Activated CD4-positive, alpha-beta T cell treated with anti-CD3 and anti-CD28 coated beads, Interleukin-2, amount 50 U/mL, for 4 hours (primary cell): ENCODE data around the gene NT5C1A.
A peak's percentile ranks its signal among the peaks of the same experiment; 100 is the strongest.

Experiments
- DNase-seq, 2 experiments: peaks; one replicate each; pipeline ENCODE4 v3.0.0-alpha.2; 2020

NT5C1A gene

GRCh38 chr1:39657923-39658485 is 13.9 kb downstream of the NT5C1A start:
- peak; percentile 48 for DNase-seq

GRCh38 chr1:39657402-39657801 is 14.5 kb downstream of the NT5C1A start:
- DNase-seq, result no peak

- DNase-seq, result no peak
Observed at GRCh38 chr1:39656391-39656790, 15.5 kb downstream of the NT5C1A start.

- no peak for DNase-seq
Observed at GRCh38 chr1:39655578-39656268, 16.2 kb downstream of the NT5C1A start.

- DNase-seq, result no peak
Observed at GRCh38 chr1:39654291-39654690, 17.6 kb downstream of the NT5C1A start.

GRCh38 chr1:39653546-39654031 is 18.3 kb downstream of the NT5C1A start:
- peak; percentile 70 to 71 for DNase-seq

GRCh38 chr1:39652554-39652953 is 19.4 kb downstream of the NT5C1A start:
- no peak for DNase-seq

GRCh38 chr1:39652105-39652504 is 19.8 kb downstream of the NT5C1A start:
- DNase-seq, result no peak

- no peak for DNase-seq
Observed at GRCh38 chr1:39650431-39650830, 21.5 kb downstream of the NT5C1A start.

- no peak for DNase-seq
Observed at GRCh38 chr1:39649636-39650185, 22.2 kb downstream of the NT5C1A start.

GRCh38 chr1:39648496-39648895 is 23.4 kb downstream of the NT5C1A start:
- no peak for DNase-seq

- no peak for DNase-seq
Observed at GRCh38 chr1:39647247-39647646, 24.7 kb downstream of the NT5C1A start.

- no peak for DNase-seq
Observed at GRCh38 chr1:39646232-39647081, 25.4 kb downstream of the NT5C1A start.

- no peak for DNase-seq
Observed at GRCh38 chr1:39645411-39646043, 26.4 kb downstream of the NT5C1A start.

GRCh38 chr1:39643705-39644104 is 28.2 kb downstream of the NT5C1A start:
- DNase-seq, result no peak

GRCh38 chr1:39642796-39643195 is 29.1 kb downstream of the NT5C1A start:
- DNase-seq, result no peak

GRCh38 chr1:39640861-39641260 is 31.0 kb downstream of the NT5C1A start:
- no peak for DNase-seq

GRCh38 chr1:39639305-39640130 is 32.4 kb downstream of the NT5C1A start, which contains the start of gene HEYL:
TSS of gene HEYL (minus strand) at chr1:39639643. CDS start at chr1:39639625, 18 bp downstream.
- peak; percentile 60 to 65 for DNase-seq

GRCh38 chr1:39638965-39639304 is 33.0 kb downstream of the NT5C1A start:
- DNase-seq, result no peak

GRCh38 chr1:39637361-39637760 is 34.5 kb downstream of the NT5C1A start:
- no peak for DNase-seq

- DNase-seq, result no peak
Observed at GRCh38 chr1:39635871-39636210, 36.1 kb downstream of the NT5C1A start.

GRCh38 chr1:39635205-39635870 is 36.6 kb downstream of the NT5C1A start:
- no peak for DNase-seq
